Adipose tissue (tissue), 3 donors: ENCODE measurements around the gene KHDC1. TPM values are rescaled to one million over a fixed set of nuclear protein-coding genes. Genes with fewer than 3 reads are reported as not detected.
"Not testable (repeated sequence)": the region's sequence is repeated elsewhere in the genome, so short reads cannot be mapped to it uniquely, and the experiment has no call there.

Experiments
- H3K27ac ChIP-seq: one replicate; pipeline ENCODE4 v1.5.1; 2013; ENCODE audit warnings: low read depth, low read length
- WGBS, 3 donors: extraction: QIAGEN DNeasy Blood & Tissue Kit; methylation state at CpG; one replicate each; pipeline ENCODE4 v1.1.7; 2013; 5-methylcytosine and 5-hydroxymethylcytosine counted together
- polyA plus RNA-seq, 3 donors: library from polyadenylated mRNA; stranded (reverse); fragments of 200-250 nt; gene quantifications; one replicate each; pipeline ENCODE4 v1.2.3, GENCODE V29; 2013
- donor health status: healthy with polysubstance abuse.
- donor health status: Bipolar disorder and iron deficiency.
- donor health status: healthy.

KHDC1 gene
- 1 to 10 TPM in 2 of 3 donors, under 1 TPM in 1; 0.88 to 2.4 (median 2.0) TPM for polyA plus RNA-seq

DNA sequence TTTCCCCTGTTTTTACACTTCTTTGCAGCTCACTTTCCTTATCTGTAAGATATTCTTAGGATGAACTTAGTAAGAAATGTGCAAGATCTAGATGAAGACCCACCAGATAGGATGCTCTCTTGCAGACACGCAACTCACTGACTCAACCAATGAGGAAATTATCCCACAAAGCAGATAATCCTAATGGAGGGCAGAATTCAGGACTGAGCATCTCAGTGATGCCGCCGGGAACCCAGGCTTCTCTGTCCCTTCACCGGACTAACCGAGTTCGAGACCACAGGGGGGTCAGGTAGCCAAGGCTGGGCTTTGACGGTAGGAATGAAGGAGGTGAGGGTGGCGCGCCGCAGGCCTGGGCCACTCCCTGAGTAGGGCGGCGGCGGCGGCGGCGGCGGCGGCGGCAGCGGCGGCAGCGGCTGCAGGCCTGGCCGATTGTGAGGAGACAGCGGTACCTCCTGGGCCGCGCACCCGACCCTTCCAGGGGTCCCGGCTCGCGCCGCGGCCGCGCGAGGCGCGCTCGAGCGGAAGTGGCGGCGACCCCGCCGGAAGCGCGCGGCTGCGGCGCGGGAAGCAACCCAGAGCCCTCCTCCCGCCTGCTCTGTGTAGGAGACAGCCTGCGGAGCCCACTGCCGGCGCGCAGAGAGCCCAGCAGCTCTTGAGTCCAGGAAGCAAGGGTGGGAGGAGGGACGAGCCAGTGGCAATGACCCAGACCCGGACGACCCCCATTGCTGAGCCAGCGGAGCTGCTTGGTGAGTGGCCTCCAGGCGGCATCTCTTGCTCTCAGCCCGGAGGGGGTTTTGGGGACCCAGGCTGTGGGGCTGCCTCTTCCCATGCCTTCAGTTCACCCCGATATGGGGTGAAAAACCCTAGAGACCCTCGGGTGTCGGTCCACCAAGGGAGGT is at the start of gene KHDC1:
Gene KHDC1 (minus strand): TSS at position 526 of the 899 bp plus-strand sequence. CDS start 20,679 bp downstream, outside the sequence.
- H3K27ac ChIP-seq = no peak within 1 kb of the TSS
- WGBS, 3 donors = 1 to 2% (median 1%) methylated on average over 51 to 63 of the region's 63 CpGs

GRCh38 chr6:73310503-73310845 is 47.5 kb upstream of the KHDC1 start:
- WGBS, 3 donors = 8 to 10% (median 8%) methylated on average over 4 of the region's 4 CpGs
- H3K27ac ChIP-seq = not testable (repeated sequence)

GRCh38 chr6:73309785-73310502 is 46.9 kb upstream of the KHDC1 start:
- H3K27ac ChIP-seq = no peak overlapping the region
- WGBS, 3 donors = 0 to 1% (median 1%) methylated on average over 58 to 59 of the region's 59 CpGs

GRCh38 chr6:73309535-73309784 is 46.5 kb upstream of the KHDC1 start:
- 2 to 7% (median 4%) methylated on average over 13 of the region's 13 CpGs for WGBS, 3 donors
- H3K27ac ChIP-seq = no peak overlapping the region

GRCh38 chr6:73308712-73309534 is 45.9 kb upstream of the KHDC1 start:
- 78 to 85% (median 81%) methylated on average over 26 of the region's 26 CpGs for WGBS, 3 donors
- no peak overlapping the region for H3K27ac ChIP-seq

DNA sequence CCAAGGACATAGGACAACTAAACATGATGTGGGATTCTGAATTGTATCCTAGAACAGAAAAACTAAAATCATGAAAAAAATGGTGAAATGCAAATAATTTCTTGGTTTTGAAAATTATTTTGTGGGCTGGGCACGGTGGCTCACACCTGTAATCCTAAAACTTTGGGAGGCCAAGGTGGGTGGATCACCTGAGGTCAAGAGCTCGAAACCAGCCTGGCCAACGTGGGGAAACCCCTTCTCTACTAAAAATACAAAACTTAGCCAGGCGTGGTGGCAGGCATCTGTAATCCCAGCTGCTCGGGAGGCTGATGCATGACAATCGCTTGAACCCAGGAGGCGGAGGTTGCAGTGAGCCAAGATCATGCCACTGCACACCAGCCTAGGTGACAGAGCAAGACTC is 40.8 kb upstream of the KHDC1 start:
- 89 to 93% (median 91%) methylated on average over 7 of the region's 7 CpGs for WGBS, 3 donors
- H3K27ac ChIP-seq = not testable (repeated sequence)

DNA sequence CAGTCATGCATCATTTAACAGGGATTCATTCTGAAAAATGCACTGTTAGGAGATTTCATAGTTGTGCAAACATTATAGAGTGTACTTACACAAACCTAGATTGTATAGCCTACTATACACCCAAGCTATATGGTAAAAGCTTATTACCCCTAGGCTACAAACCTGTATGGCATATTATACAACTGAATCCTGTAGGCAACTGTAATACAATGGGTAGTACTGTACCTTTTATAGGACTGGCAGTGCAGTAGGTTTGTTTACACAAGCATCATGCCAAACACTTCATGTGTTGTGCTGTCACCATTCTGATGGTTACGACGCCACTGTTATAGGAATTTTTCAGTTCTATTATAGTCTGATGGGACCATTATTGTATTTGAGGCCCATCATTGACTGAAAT is 39.3 kb upstream of the KHDC1 start:
- no peak overlapping the region for H3K27ac ChIP-seq
- 73 to 93% (median 93%) methylated on average over 2 of the region's 2 CpGs for WGBS, 3 donors

- no peak overlapping the region for H3K27ac ChIP-seq
- WGBS, 3 donors = 40 to 59% (median 52%) methylated on average over 45 to 50 of the region's 50 CpGs
These were observed 36.4 kb upstream of the KHDC1 start for GRCh38 chr6:73299151-73299971.

DNA sequence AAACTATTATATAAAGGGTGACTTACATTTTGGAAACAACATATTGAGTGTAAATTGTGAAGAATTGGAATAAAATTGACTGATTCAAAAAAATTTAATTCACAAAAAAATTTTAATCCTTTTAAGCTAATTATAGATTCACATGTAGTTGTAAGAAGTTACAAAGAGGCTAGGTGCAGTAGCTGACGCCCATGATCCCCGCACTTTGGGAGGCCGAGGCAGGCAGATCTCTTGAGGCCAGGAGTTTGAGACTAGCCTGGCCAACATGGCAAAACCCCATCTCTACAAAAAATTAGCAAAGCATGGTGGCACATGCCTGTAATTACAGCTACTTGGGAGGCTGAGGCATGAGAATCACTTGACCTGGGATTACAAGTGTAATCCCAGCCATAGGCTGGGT is 30.3 kb upstream of the KHDC1 start:
- 93 to 98% (median 97%) methylated on average over 3 of the region's 3 CpGs for WGBS, 3 donors
- no peak overlapping the region for H3K27ac ChIP-seq

- H3K27ac ChIP-seq = no peak overlapping the region
These were observed 27.4 kb upstream of the KHDC1 start for GRCh38 chr6:73290435-73290834.

DNA sequence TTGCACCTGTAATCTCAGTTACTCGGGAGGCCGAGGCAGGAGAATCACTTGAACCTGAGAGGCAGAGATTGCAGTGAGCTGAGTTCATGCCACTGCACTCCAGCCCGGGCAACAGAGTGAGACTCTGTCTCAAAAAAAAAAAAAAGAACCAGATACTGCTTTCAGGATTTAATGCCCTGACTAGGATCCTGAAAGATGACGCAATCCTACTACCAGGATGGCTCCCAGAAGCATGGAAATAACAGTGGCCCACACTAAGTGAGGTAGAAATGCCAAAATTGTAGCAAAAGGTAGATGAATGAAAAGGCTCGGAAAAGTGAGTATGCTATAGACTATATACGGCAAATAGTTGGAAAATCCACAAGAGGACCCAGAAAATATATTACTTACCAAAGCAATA is 23.8 kb upstream of the KHDC1 start:
- no peak overlapping the region for H3K27ac ChIP-seq
- WGBS, 3 donors = 89 to 95% (median 94%) methylated on average over 6 of the region's 6 CpGs

- no peak overlapping the region for H3K27ac ChIP-seq
- 53 to 62% (median 56%) methylated on average over 3 of the region's 3 CpGs for WGBS, 3 donors
These were observed 22.8 kb upstream of the KHDC1 start for GRCh38 chr6:73285674-73286283.

GRCh38 chr6:73282871-73283270 is 19.9 kb upstream of the KHDC1 start:
- H3K27ac ChIP-seq = no peak overlapping the region
- WGBS, 3 donors = 71 to 79% (median 74%) methylated on average over 5 of the region's 5 CpGs

GRCh38 chr6:73281684-73282083 is 18.7 kb upstream of the KHDC1 start:
- 97 to 99% (median 99%) methylated on average over 4 of the region's 4 CpGs for WGBS, 3 donors
- H3K27ac ChIP-seq = not testable (repeated sequence)

DNA sequence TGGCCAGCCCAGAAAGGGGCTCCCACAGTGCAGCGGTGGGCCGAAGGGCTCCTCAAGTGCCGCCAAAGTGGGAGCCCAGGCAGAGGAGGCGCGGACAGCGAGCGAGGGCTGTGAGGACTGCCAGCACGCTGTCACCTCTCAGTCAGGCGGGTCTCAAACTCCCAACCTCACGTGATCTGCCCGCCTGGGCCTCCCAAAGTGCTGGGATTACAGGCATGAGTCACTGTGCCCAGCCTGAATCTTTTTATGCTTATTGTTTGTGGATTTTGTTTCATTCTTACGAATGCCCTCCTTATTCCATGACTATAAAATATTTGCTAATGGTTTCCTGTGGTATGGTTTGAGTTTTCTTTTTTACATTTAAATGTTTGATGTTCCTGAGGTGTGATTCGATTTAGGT is 6.3 kb upstream of the KHDC1 start:
- H3K27ac ChIP-seq = not testable (repeated sequence)
- 97 to 99% (median 98%) methylated on average over 11 to 13 of the region's 13 CpGs for WGBS, 3 donors

DNA sequence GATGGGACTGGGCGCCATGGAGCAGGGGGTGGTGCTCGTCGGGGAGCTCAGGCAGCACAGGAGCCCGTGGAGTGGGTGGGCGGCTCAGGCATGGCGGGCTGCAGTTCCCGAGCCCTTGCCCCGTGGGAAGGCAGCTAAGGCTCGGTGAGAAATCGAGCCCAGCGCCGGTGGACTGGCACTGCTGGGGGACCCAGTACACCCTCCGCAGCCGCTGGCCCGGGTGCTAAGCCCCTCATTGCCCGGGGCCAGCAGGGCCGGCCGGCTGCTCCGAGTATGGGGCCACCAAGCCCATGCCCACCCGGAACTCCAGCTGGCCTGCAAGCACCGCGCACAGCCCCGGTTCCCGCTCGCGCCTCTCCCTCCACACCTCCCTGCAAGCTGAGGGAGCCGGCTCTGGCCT is 5.9 kb upstream of the KHDC1 start:
- 92 to 99% (median 95%) methylated on average over 21 to 26 of the region's 27 CpGs for WGBS, 3 donors
- not testable (repeated sequence) for H3K27ac ChIP-seq

- no peak overlapping the region for H3K27ac ChIP-seq
- 95 to 98% (median 96%) methylated on average over 3 of the region's 3 CpGs for WGBS, 3 donors
These were observed 1.4 kb upstream of the KHDC1 start for GRCh38 chr6:73264446-73264845.

GRCh38 chr6:73263570-73263909 is 544 bp upstream of the KHDC1 start:
- 27 to 30% (median 28%) methylated on average over 7 of the region's 7 CpGs for WGBS, 3 donors
- H3K27ac ChIP-seq = no peak overlapping the region
